Fibroblast of villous mesenchyme (primary cell): ENCODE measurements around the gene CDH23. TPM values are rescaled to one million over a fixed set of nuclear protein-coding genes. Genes with fewer than 3 reads are reported as not detected.

Experiments
- DNase-seq: peaks from one replicate; pipeline ENCODE4 v3.0.0-alpha.2; 2010; ENCODE audit warnings: low read depth
- H3K4me3 ChIP-seq: 2 replicates; pipeline ENCODE4 v1.5.1; 2011; ENCODE audit warnings: low read depth, mild to moderate bottlenecking, low read length
- CTCF ChIP-seq: IDR thresholded peaks from 2 replicates; pipeline ENCODE4 v1.5.1; 2012; ENCODE audit warnings: low read depth, mild to moderate bottlenecking, low read length; ENCODE audit not compliant: insufficient read depth
- total RNA-seq: library from RNA; depleted of rRNA; stranded (reverse); fragments of >200 nt; gene quantifications from 2 replicates; pipeline ENCODE4 v1.2.3, GENCODE V29; 2012

Gene CDH23
- total RNA-seq, 1 donor = under 0.01 TPM

GRCh38 chr10:71659111-71659634, 262.5 kb downstream of the CDH23 start:
- TF ChIP-seq CTCF = no peak
- DNase-seq = no peak

GRCh38 chr10:71659737-71660136, 263.0 kb downstream of the CDH23 start:
- DNase-seq = no peak
- H3K4me3 ChIP-seq = no peak overlapping the region
- TF ChIP-seq CTCF = no peak

More at GRCh38 chr10:71659111-71659634, 262.5 kb downstream of the CDH23 start:
- no peak overlapping the region for H3K4me3 ChIP-seq

GRCh38 chr10:71660313-71660712, 263.6 kb downstream of the CDH23 start:
- TF ChIP-seq CTCF = no peak
- DNase-seq = no peak
- H3K4me3 ChIP-seq = no peak overlapping the region

GRCh38 chr10:71661060-71661622, 264.4 kb downstream of the CDH23 start:
- no peak for TF ChIP-seq CTCF
- DNase-seq = no peak
- H3K4me3 ChIP-seq = no peak overlapping the region

GRCh38 chr10:71661779-71662336, 265.1 kb downstream of the CDH23 start:
- no peak for DNase-seq
- no peak overlapping the region for H3K4me3 ChIP-seq
- no peak for TF ChIP-seq CTCF

GRCh38 chr10:71663311-71663710, 266.6 kb downstream of the CDH23 start:
- TF ChIP-seq CTCF = no peak
- H3K4me3 ChIP-seq = no peak overlapping the region
- DNase-seq = no peak
